Prostate gland (tissue), 2 donors: ENCODE results near the gene UGT2A2. TPM values are rescaled to one million over a fixed set of nuclear protein-coding genes. Genes with fewer than 3 reads are reported as not detected.

Source experiments
- DNase-seq: peaks from one replicate; pipeline ENCODE4 v3.0.0-alpha.2; 2019; ENCODE audit warnings: low spot score
- H3K27ac ChIP-seq, 2 donors: fragments of 200-600 bp; sonication (generic); 2 replicates each; pipeline ENCODE4 v1.5.1; 2017 to 2019
- H3K27me3 ChIP-seq: fragments of 200-600 bp; sonication (generic); replicated peaks from 2 replicates; pipeline ENCODE4 v1.5.1; 2019; ENCODE audit not compliant: insufficient read depth
- H3K36me3 ChIP-seq, 2 donors: fragments of 200-600 bp; sonication (generic); 1 replicate in 1 of 2; 2 replicates in 1 of 2; pipeline versions ENCODE4 v1.5.1 to v1.8.1; 2017 to 2019
- H3K4me1 ChIP-seq: fragments of 200-600 bp; sonication (generic); replicated peaks from 2 replicates; pipeline ENCODE4 v1.5.1; 2019
- H3K4me3 ChIP-seq, 2 donors: fragments of 200-600 bp; sonication (generic); 2 replicates each; pipeline ENCODE4 v1.5.1; 2017 to 2019
- H3K9me3 ChIP-seq: fragments of 200-600 bp; sonication (generic); 2 replicates; pipeline ENCODE4 v1.5.1; 2017
- CTCF ChIP-seq, 4 experiments: fragments of 200-600 bp in 2 of 4; fragments of 450-650 bp in 2 of 4; sonication (generic) in 2 of 4; IDR thresholded peaks; 1 replicate in 3 of 4; 2 replicates in 1 of 4; pipeline ENCODE4 v1.5.1; 2016 to 2019; ENCODE audit warnings: antibody characterized with exemption in 4 of 4, mild to moderate bottlenecking in 2 of 4, moderate library complexity in 2 of 4
- POLR2A ChIP-seq: fragments of 450-650 bp; IDR thresholded peaks from one replicate; pipeline ENCODE4 v1.6.1; 2016; ENCODE audit warnings: antibody characterized with exemption, mild to moderate bottlenecking
- POLR2AphosphoS5 ChIP-seq: sonication (generic); formaldehyde crosslinking; IDR thresholded peaks from one replicate; pipeline ENCODE4 v1.6.1; 2017; ENCODE audit warnings: antibody characterized with exemption
- WGBS: methylation state at CpG from one replicate; pipeline ENCODE4 v1.1.5; 2018; 5-methylcytosine and 5-hydroxymethylcytosine counted together
- intact Hi-C: fragments of 100-400 bp; cut with DNase I; formaldehyde crosslinking; loops from one replicate; pipeline ENCODE4 v1.14.2; 2022
- total RNA-seq, 2 donors: library from RNA; depleted of rRNA; stranded (reverse); fragments of >200 nt; gene quantifications; one replicate each; pipeline ENCODE4 v1.1.0, GENCODE V29; 2016

The UGT2A2 gene
- total RNA-seq, 2 donors from 2014 or later, result not detected

GRCh38 chr4:69583543-69583942, 55.9 kb downstream of the UGT2A2 start:
- no peaks in the 10 kb centered on the region for H3K4me1 ChIP-seq
- no peak for DNase-seq
- no peak overlapping the region for H3K4me3 ChIP-seq
- TF ChIP-seq POLR2A (no peak), CTCF (IDR thresholded peaks at IDR 0.05) (no peak), POLR2AphosphoS5 (no peak)
- no peak overlapping the region for H3K27ac ChIP-seq
- no peaks in the 10 kb centered on the region for H3K27me3 ChIP-seq
- H3K36me3 ChIP-seq, result no peaks in the 10 kb centered on the region
- no peaks in the 10 kb centered on the region for H3K9me3 ChIP-seq
- intact Hi-C loops, result no loop called here
- 47% methylated on average over 2 of the region's 2 CpGs for WGBS

GRCh38 chr4:69577245-69577644, 62.2 kb downstream of the UGT2A2 start:
- Histone ChIP-seq H3K27me3 (no peaks in the 10 kb centered on the region), H3K27ac (no peak overlapping the region), H3K9me3 (no peaks in the 10 kb centered on the region), H3K4me1 (no peaks in the 10 kb centered on the region), H3K36me3 (no peaks in the 10 kb centered on the region), H3K4me3 (no peak overlapping the region)
- WGBS, result 96% methylated on average over 1 of the region's 1 CpG
- TF ChIP-seq POLR2A (no peak), POLR2AphosphoS5 (no peak), CTCF (IDR thresholded peaks at IDR 0.05) (no peak)
- DNase-seq, result no peak
- intact Hi-C loops, result no loop called here

GRCh38 chr4:69576251-69576877, 63.1 kb downstream of the UGT2A2 start:
- no peak overlapping the region for H3K4me3 ChIP-seq
- H3K27me3 ChIP-seq, result no peaks in the 10 kb centered on the region
- WGBS, result 99% methylated on average over 18 of the region's 24 CpGs
- intact Hi-C loops, result no loop called here
- no peak for DNase-seq
- H3K36me3 ChIP-seq, result no peaks in the 10 kb centered on the region
- no peaks in the 10 kb centered on the region for H3K4me1 ChIP-seq
- H3K27ac ChIP-seq, result no peak overlapping the region
- H3K9me3 ChIP-seq, result no peaks in the 10 kb centered on the region
- TF ChIP-seq POLR2AphosphoS5, result no peak

- no peak for TF ChIP-seq CTCF (IDR thresholded peaks at IDR 0.05)
- no peak for TF ChIP-seq POLR2A
- no peak for TF ChIP-seq POLR2AphosphoS5
- no peaks in the 10 kb centered on the region for H3K36me3 ChIP-seq
- DNase-seq, result no peak
- no peak overlapping the region for H3K4me3 ChIP-seq
- 92% methylated on average over 1 of the region's 1 CpG for WGBS
- no peaks in the 10 kb centered on the region for H3K9me3 ChIP-seq
- no peak overlapping the region for H3K27ac ChIP-seq
- no peaks in the 10 kb centered on the region for H3K27me3 ChIP-seq
- intact Hi-C loops, result no loop called here
- H3K4me1 ChIP-seq, result no peaks in the 10 kb centered on the region
Measured at GRCh38 chr4:69568787-69569186, 70.7 kb downstream of the UGT2A2 start.

GRCh38 chr4:69563424-69563823, 76.0 kb downstream of the UGT2A2 start:
- Histone ChIP-seq H3K4me1 (no peaks in the 10 kb centered on the region), H3K4me3 (no peak overlapping the region), H3K27me3 (no peaks in the 10 kb centered on the region), H3K27ac (no peak overlapping the region), H3K9me3 (no peaks in the 10 kb centered on the region), H3K36me3 (no peaks in the 10 kb centered on the region)
- WGBS, result 91% methylated on average over 2 of the region's 2 CpGs
- intact Hi-C loops, result no loop called here
- no peak for TF ChIP-seq CTCF (IDR thresholded peaks at IDR 0.05)
- no peak for TF ChIP-seq POLR2A
- TF ChIP-seq POLR2AphosphoS5, result no peak
- DNase-seq, result no peak
